ENCODE results near the gene LCTL.

The LCTL gene

DNA sequence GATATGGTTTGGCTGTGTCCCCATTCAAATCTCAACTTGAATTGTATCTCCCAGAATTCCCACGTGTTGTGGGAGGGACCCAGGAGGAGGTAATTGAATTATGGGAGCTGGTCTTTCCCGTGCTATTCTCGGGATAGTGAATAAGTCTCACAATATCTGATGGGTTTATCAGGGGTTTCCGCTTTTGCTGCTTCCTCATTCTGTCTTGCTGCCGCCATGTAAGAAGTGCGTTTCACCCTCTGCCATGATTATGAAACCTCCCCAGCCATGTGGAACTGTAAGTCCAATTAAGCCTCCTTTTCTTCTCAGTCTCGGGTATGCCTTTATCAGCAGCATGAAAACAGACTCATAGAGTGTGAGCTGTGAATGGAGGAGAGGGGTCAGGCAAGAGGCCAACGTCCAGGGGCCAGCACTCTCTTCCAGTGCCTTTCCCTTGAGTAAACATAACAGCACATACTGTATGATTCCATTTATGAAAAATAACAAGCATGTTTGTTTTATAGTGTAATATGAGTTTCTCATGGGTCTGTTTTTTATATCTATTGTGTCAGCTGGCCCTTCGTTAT, 16.3 kb upstream of the LCTL start:
- TF ChIP-seq, protein P1, sequence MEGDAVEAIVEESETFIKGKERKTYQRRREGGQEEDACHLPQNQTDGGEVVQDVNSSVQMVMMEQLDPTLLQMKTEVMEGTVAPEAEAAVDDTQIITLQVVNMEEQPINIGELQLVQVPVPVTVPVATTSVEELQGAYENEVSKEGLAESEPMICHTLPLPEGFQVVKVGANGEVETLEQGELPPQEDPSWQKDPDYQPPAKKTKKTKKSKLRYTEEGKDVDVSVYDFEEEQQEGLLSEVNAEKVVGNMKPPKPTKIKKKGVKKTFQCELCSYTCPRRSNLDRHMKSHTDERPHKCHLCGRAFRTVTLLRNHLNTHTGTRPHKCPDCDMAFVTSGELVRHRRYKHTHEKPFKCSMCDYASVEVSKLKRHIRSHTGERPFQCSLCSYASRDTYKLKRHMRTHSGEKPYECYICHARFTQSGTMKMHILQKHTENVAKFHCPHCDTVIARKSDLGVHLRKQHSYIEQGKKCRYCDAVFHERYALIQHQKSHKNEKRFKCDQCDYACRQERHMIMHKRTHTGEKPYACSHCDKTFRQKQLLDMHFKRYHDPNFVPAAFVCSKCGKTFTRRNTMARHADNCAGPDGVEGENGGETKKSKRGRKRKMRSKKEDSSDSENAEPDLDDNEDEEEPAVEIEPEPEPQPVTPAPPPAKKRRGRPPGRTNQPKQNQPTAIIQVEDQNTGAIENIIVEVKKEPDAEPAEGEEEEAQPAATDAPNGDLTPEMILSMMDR (IDR thresholded peaks at IDR 0.05) = no peak
- H3K36me3 ChIP-seq (ENCODE audit: control insufficient read depth, insufficient read depth, low read length) = no peaks in the 10 kb centered on the region
- no peaks in the 10 kb centered on the region for H3K4me1 ChIP-seq
- H2AFZ ChIP-seq = no peak overlapping the region
- H3K27ac ChIP-seq = no peak overlapping the region
- H3K27me3 ChIP-seq (ENCODE audit: control insufficient read depth, insufficient read depth, low read length) = no peaks in the 10 kb centered on the region
- no peak overlapping the region for H3K4me2 ChIP-seq (ENCODE audit: low read length)
- H3K4me3 ChIP-seq (ENCODE audit: low read depth, low read length) = no peak overlapping the region
- no peaks in the 10 kb centered on the region for H3K79me2 ChIP-seq
- H3K9ac ChIP-seq = no peak overlapping the region
- H3K9me3 ChIP-seq (ENCODE audit: control insufficient read depth, low read length) = no peaks in the 10 kb centered on the region

DNA sequence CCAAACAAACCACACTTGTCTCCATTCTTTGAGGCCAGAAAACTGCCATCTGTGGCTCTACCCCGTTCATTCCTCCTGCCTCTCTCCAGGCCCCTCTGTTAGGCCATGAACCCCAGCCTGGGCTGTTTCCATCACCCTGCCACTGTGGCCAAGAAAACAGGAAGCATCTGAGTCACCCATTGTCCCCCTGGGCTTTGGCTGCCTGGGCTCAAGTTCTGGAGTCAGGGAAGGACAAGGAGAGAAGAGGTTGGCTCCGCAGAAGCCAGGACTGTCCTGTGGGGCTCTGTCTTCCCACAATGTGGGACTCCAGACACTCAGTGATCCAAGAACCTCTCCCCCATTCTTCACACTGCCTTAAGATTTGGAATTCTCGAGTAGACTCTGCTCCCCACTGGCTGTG, 14.8 kb upstream of the LCTL start:
- no peak overlapping the region for H3K4me3 ChIP-seq (ENCODE audit: low read depth, low read length)
- no peak overlapping the region for H2AFZ ChIP-seq
- H3K79me2 ChIP-seq = no peaks in the 10 kb centered on the region
- no peaks in the 10 kb centered on the region for H3K9me3 ChIP-seq (ENCODE audit: control insufficient read depth, low read length)
- H3K4me1 ChIP-seq = no peaks in the 10 kb centered on the region
- no peak overlapping the region for H3K9ac ChIP-seq
- TF ChIP-seq, protein P1 (IDR thresholded peaks at IDR 0.05) = no peak
- H3K36me3 ChIP-seq (ENCODE audit: control insufficient read depth, insufficient read depth, low read length) = no peaks in the 10 kb centered on the region
- no peak overlapping the region for H3K27ac ChIP-seq
- H3K27me3 ChIP-seq (ENCODE audit: control insufficient read depth, insufficient read depth, low read length) = no peaks in the 10 kb centered on the region
- H3K4me2 ChIP-seq (ENCODE audit: low read length) = no peak overlapping the region

DNA sequence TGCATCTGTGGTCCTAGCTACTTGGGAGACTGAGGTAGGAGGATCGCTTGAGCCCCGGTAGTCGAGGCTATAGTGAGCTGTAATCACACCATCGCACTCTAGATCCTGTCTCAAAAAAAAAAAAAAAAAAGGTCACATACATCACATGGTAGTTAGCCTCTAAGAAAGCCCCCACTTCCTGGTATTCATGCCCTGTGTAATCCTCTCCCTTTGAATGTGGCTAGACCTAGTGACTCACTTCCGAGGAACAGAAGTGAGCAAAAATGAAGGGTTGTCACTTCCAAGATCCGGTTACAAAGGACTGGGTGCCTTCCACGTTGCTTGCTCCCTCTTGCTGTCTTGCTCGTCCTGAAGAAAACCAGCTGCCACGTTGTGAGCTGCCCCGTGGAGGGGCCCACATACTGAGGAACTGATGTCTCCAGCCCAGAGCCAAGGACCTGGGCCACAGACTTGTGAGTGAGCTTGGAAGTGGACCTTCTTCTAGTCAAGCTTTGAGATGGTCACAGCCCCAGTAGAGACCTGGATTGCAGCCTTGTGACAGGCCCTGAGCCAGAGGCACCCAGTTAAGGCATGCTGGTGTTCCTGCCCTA, 12.6 kb upstream of the LCTL start:
- H3K4me1 ChIP-seq = no peaks in the 10 kb centered on the region
- H3K36me3 ChIP-seq (ENCODE audit: control insufficient read depth, insufficient read depth, low read length) = no peaks in the 10 kb centered on the region
- no peaks in the 10 kb centered on the region for H3K79me2 ChIP-seq
- no peak overlapping the region for H2AFZ ChIP-seq
- no peaks in the 10 kb centered on the region for H3K27me3 ChIP-seq (ENCODE audit: control insufficient read depth, insufficient read depth, low read length)
- TF ChIP-seq, protein P1 (IDR thresholded peaks at IDR 0.05) = no peak
- H3K9me3 ChIP-seq (ENCODE audit: control insufficient read depth, low read length) = no peaks in the 10 kb centered on the region
- no peak overlapping the region for H3K4me2 ChIP-seq (ENCODE audit: low read length)
- H3K9ac ChIP-seq = no peak overlapping the region
- no peak overlapping the region for H3K27ac ChIP-seq
- no peak overlapping the region for H3K4me3 ChIP-seq (ENCODE audit: low read depth, low read length)

DNA sequence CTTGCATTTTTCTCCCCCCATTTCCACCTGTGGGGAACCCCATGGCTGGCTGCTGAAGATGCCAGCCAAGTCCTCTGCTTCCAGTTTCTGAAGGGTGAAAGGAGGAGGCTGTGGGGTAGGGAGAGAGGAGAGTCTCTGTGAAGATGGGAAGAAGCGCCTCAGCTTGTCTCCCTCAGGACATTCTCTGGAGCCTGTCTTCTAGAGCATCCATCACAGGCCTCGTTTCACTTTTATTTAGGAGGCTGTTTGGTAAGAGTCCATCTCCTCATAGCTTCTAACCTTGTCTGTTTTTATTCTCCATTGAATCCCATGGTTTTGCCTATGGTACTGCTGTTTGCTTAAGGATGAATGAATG, 8.8 kb upstream of the LCTL start:
- H3K36me3 ChIP-seq (ENCODE audit: control insufficient read depth, insufficient read depth, low read length) = no peaks in the 10 kb centered on the region
- TF ChIP-seq, protein P1 (IDR thresholded peaks at IDR 0.05) = no peak
- no peaks in the 10 kb centered on the region for H3K79me2 ChIP-seq
- H3K9me3 ChIP-seq (ENCODE audit: control insufficient read depth, low read length) = no peaks in the 10 kb centered on the region
- H3K4me1 ChIP-seq = no peaks in the 10 kb centered on the region
- no peak overlapping the region for H3K27ac ChIP-seq
- no peak overlapping the region for H3K9ac ChIP-seq
- H3K4me2 ChIP-seq (ENCODE audit: low read length) = no peak overlapping the region
- H3K27me3 ChIP-seq (ENCODE audit: control insufficient read depth, insufficient read depth, low read length) = no peaks in the 10 kb centered on the region
- H2AFZ ChIP-seq = no peak overlapping the region
- H3K4me3 ChIP-seq (ENCODE audit: low read depth, low read length) = no peak overlapping the region
